ENCODE measurements around the gene CGNL1. TPM values are rescaled to one million over a fixed set of nuclear protein-coding genes. Genes with fewer than 3 reads are reported as not detected.

The CGNL1 gene
- total and polyA plus RNA-seq, 7 donors: 0.18 to 2.2 (median 0.37) TPM

- TF ChIP-seq, protein P1, sequence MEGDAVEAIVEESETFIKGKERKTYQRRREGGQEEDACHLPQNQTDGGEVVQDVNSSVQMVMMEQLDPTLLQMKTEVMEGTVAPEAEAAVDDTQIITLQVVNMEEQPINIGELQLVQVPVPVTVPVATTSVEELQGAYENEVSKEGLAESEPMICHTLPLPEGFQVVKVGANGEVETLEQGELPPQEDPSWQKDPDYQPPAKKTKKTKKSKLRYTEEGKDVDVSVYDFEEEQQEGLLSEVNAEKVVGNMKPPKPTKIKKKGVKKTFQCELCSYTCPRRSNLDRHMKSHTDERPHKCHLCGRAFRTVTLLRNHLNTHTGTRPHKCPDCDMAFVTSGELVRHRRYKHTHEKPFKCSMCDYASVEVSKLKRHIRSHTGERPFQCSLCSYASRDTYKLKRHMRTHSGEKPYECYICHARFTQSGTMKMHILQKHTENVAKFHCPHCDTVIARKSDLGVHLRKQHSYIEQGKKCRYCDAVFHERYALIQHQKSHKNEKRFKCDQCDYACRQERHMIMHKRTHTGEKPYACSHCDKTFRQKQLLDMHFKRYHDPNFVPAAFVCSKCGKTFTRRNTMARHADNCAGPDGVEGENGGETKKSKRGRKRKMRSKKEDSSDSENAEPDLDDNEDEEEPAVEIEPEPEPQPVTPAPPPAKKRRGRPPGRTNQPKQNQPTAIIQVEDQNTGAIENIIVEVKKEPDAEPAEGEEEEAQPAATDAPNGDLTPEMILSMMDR (IDR thresholded peaks at IDR 0.05): no peak
- H3K9me3 ChIP-seq: no peaks in the 10 kb centered on the region
- ATAC-seq: no peak
- DNase-seq: no peak
- H3K27me3 ChIP-seq (ENCODE audit: insufficient read depth in 3 of 3, low read length in 2 of 3): no peaks in the 10 kb centered on the region
- no peak overlapping the region for H3K27ac ChIP-seq
- WGBS, 3 donors: 39 to 51% (median 51%) methylated on average over 4 of the region's 4 CpGs
- no peaks in the 10 kb centered on the region for H3K4me1 ChIP-seq
- intact Hi-C loops (cut with DNase I): loop anchor here (10.0 kb wide), 2 partner anchors 68 to 608 kb away; no protein-coding TSS in a partner anchor
- no peaks in the 10 kb centered on the region for H3K36me3 ChIP-seq (ENCODE audit: insufficient read depth in 1 of 2, low read depth in 1 of 2)
- H3K4me3 ChIP-seq: no peak overlapping the region
These were observed 190.5 kb downstream of the CGNL1 start for GRCh38 chr15:57566834-57567233.

DNA sequence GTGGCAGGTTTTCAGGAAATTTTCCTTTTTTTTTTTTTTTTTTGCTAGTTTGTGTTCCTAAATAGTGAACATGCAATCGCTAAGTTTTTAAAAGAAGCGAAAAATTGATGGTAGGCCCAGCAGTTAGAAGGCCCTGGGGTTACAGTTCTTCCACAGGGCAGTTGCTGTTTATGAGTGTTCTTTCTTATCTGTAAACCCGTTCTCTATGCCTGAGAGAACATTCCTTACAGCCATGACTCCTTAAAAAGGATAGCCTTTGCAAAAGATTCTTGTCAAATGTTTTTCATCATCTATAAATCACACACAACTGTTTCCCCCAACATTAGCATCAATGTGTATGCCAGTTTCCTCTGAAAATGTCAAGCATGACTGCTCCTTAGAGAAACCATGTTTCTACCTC is 191.6 kb downstream of the CGNL1 start:
- TF ChIP-seq, protein P1 (IDR thresholded peaks at IDR 0.05): no peak
- H3K4me3 ChIP-seq: no peak overlapping the region
- H3K27ac ChIP-seq: no peak overlapping the region
- no peaks in the 10 kb centered on the region for H3K36me3 ChIP-seq (ENCODE audit: insufficient read depth in 1 of 2, low read depth in 1 of 2)
- no peaks in the 10 kb centered on the region for H3K9me3 ChIP-seq
- ATAC-seq (no peak), DNase-seq (no peak)
- intact Hi-C loops (cut with DNase I): loop anchor here (10.0 kb wide), 2 partner anchors 67 to 607 kb away; no protein-coding TSS in a partner anchor
- H3K27me3 ChIP-seq (ENCODE audit: insufficient read depth in 3 of 3, low read length in 2 of 3): no peaks in the 10 kb centered on the region
- H3K4me1 ChIP-seq: no peaks in the 10 kb centered on the region
- WGBS, 3 donors: 97 to 99% (median 97%) methylated on average over 3 of the region's 3 CpGs

DNA sequence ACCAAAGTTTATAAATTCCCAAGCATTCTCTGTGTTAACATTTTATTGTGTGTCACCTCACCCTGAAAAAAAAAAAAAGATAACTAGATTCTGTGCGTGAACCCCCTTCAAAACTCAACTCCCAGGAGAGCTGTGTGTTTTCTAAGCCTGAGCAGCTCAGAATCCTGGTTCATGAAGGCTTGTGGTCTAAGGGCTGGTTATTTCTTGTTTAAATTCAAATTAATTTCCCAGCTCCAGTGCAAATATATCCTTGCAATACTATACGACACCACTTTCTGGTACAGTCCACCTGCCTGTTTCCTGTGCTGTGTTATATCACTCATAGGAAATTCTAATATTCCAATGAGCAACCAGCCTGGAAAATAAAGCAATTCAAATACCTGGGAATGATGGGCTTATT is 192.0 kb downstream of the CGNL1 start:
- intact Hi-C loops (cut with DNase I): loop anchor here (10.0 kb wide), 2 partner anchors 67 to 607 kb away; no protein-coding TSS in a partner anchor
- ATAC-seq (no peak), DNase-seq (no peak)
- TF ChIP-seq, protein P1 (IDR thresholded peaks at IDR 0.05): no peak
- Histone ChIP-seq H3K27me3 (ENCODE audit: insufficient read depth in 3 of 3, low read length in 2 of 3) (no peaks in the 10 kb centered on the region), H3K4me1 (no peaks in the 10 kb centered on the region), H3K4me3 (no peak overlapping the region), H3K36me3 (ENCODE audit: insufficient read depth in 1 of 2, low read depth in 1 of 2) (no peaks in the 10 kb centered on the region), H3K27ac (no peak overlapping the region), H3K9me3 (no peaks in the 10 kb centered on the region)
- WGBS, 3 donors: 75 to 94% (median 93%) methylated on average over 2 of the region's 2 CpGs

- H3K4me3 ChIP-seq: no peak overlapping the region
- intact Hi-C loops (cut with DNase I): no loop called here
These were observed 194.0 kb downstream of the CGNL1 start for GRCh38 chr15:57570340-57570739.

More at GRCh38 chr15:57570340-57570739, 194.0 kb downstream of the CGNL1 start:
- no peaks in the 10 kb centered on the region for H3K4me1 ChIP-seq
- H3K9me3 ChIP-seq: no peaks in the 10 kb centered on the region
- DNase-seq (no peak), ATAC-seq (no peak)
- no peak overlapping the region for H3K27ac ChIP-seq
- no peaks in the 10 kb centered on the region for H3K27me3 ChIP-seq (ENCODE audit: insufficient read depth in 3 of 3, low read length in 2 of 3)
- 81 to 83% (median 81%) methylated on average over 2 of the region's 2 CpGs for WGBS, 3 donors
- TF ChIP-seq, protein P1 (IDR thresholded peaks at IDR 0.05): no peak
- no peaks in the 10 kb centered on the region for H3K36me3 ChIP-seq (ENCODE audit: insufficient read depth in 1 of 2, low read depth in 1 of 2)
